SJSA1 (cell line): ENCODE data around the gene APOH. TPM values are rescaled to one million over a fixed set of nuclear protein-coding genes. Genes with fewer than 3 reads are reported as not detected.

Experiments used
- DNase-seq, 2 experiments: peaks; one replicate each; pipeline ENCODE4 v3.0.0-alpha.2; 2015 to 2020; ENCODE audit warnings: low spot score in 2 of 2, low read depth in 1 of 2
- H3K27ac ChIP-seq: fragments of 250-450 bp; sonication (Bioruptor Pico); 2 replicates; pipeline ENCODE4 v1.5.1; 2020; ENCODE audit warnings: mild to moderate bottlenecking, moderate library complexity
- H3K27me3 ChIP-seq: fragments of 250-450 bp; sonication (Bioruptor Pico); replicated peaks from 2 replicates; pipeline ENCODE4 v1.5.1; 2020; ENCODE audit warnings: mild to moderate bottlenecking, moderate library complexity
- H3K36me3 ChIP-seq: fragments of 250-450 bp; sonication (Bioruptor Pico); 2 replicates; pipeline ENCODE4 v1.5.1; 2020; ENCODE audit warnings: mild to moderate bottlenecking
- H3K4me1 ChIP-seq: fragments of 250-450 bp; sonication (Bioruptor Pico); replicated peaks from 2 replicates; pipeline ENCODE4 v1.6.1; 2021; ENCODE audit warnings: mild to moderate bottlenecking
- H3K4me3 ChIP-seq: fragments of 250-450 bp; sonication (Bioruptor Pico); 2 replicates; pipeline ENCODE4 v1.5.1; 2020; ENCODE audit warnings: mild to moderate bottlenecking
- H3K9me3 ChIP-seq: fragments of 250-450 bp; sonication (Bioruptor Pico); replicated peaks from 2 replicates; pipeline ENCODE4 v1.5.1; 2020; ENCODE audit warnings: mild to moderate bottlenecking
- total RNA-seq: library from RNA; depleted of rRNA; stranded (reverse); fragments of >200 nt; shearing (Covaris generic); gene quantifications from 2 replicates; pipeline ENCODE4 v1.2.3, GENCODE V29; 2014; rRNA removed

APOH gene, protein sequence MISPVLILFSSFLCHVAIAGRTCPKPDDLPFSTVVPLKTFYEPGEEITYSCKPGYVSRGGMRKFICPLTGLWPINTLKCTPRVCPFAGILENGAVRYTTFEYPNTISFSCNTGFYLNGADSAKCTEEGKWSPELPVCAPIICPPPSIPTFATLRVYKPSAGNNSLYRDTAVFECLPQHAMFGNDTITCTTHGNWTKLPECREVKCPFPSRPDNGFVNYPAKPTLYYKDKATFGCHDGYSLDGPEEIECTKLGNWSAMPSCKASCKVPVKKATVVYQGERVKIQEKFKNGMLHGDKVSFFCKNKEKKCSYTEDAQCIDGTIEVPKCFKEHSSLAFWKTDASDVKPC
- not detected in 2 replicates for total RNA-seq

DNA sequence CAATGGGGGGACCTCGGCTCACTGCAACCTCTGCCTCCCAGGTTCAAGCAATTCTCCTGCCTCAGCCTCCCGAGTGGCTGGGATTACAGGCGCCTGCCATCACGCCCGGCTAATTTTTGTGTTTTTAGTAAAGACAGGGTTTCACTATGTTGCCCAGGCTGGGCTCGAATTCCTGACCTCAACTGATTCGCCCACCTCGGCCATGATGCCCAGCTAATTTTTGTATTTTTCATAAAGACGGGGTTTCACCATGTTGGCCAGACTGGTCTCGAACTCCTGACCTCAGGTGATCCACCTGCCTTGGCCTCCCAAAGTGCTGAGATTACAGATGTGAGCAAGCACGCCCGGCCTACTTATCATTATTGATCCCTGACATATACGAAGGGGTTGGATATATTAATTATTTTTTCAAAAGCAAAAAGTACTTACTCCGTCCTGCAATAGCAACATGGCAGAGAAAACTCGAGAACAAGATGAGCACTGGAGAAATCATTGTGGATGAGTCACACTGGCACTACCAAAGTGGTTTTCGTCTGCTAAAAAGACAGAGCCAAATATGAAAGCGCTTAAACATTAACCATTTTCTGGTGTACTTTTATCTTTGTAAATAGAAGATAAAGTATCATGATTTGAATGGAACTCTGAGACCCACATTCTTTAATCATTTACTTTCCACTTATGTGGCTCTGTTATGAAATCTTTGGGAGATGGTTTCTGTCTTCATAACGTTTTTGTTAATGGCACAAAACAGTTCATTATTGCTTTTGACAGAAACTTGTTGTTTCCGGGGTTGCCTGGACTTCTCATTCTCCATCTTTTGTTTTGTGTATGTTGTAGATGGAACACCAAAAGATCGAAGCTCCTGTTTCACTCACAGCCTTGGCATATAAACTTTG lies at the start of gene APOH:
Gene APOH, minus strand, starts transcription at position 529 of the 896 bp plus-strand sequence. Its CDS starts 36 bp downstream, at position 493.
- Histone ChIP-seq H3K4me1 (no peaks in the 10 kb centered on the region), H3K27me3 (peaks cover 3% of the 10 kb centered on the region), H3K9me3 (no peaks in the 10 kb centered on the region), H3K27ac (no peak within 1 kb of the TSS), H3K4me3 (no peak within 1 kb of the TSS), H3K36me3 (no peaks in the 10 kb centered on the region)
- DNase-seq, result no peak

DNA sequence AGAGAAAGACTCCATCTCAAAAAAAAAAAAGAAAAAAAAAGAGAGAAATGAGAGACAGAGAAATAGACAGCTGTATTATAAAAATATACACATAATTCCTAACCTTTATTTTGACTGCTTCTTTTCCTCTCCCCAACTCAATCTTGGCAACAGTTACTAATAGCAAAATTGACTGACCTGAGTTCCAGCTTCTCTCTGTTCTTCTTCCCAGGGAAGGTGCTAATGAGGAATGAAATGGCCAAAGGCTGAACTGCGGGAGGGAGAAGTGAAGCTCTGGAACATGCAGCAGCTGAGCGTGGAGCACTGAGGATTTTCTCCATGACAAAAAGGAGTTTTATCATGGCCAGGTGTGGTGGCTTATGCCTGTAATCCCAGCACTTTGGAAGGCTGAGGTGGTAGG lies 48.0 kb upstream of the APOH start:
- Histone ChIP-seq H3K27me3 (no peaks in the 10 kb centered on the region), H3K4me1 (peaks cover 56% of the 10 kb centered on the region), H3K4me3 (no peak overlapping the region), H3K9me3 (no peaks in the 10 kb centered on the region), H3K27ac (no peak overlapping the region), H3K36me3 (no peaks in the 10 kb centered on the region)
- DNase-seq, result no peak

DNA sequence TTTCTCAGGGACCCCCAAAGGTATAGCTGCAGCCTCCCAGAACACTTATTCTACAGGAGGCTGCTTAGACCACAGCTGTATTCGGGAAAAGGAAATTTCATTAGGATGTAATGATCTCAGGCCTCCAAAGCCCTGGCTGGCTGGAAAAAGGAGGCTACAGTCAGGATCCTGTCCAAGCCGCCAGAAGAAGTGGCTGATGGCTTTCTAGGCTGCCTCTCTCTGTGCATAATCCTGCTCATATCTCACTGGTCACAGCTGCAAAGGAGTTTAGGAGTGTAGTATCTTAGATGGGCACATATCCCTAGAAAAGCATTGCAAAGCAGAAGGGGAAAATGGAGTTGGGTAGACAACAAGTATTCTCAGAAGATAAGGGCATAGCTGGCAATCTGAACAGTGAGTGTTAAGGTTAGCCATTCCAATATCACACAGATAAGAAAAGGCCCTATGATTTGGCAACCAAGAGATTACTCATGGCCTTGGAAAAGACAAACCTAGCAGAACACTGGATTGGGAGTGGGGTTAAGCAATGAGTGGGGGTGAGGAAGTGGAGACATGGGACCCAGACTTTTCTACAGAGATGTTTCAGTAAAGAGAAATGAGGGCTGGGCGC lies 47.2 kb upstream of the APOH start:
- H3K27ac ChIP-seq, result peak overlapping the region; percentile 41
- peak in 1 of 2 experiments; percentile 38 for DNase-seq
- H3K4me3 ChIP-seq, result no peak overlapping the region
- H3K36me3 ChIP-seq, result no peaks in the 10 kb centered on the region
- H3K9me3 ChIP-seq, result no peaks in the 10 kb centered on the region
- H3K27me3 ChIP-seq, result no peaks in the 10 kb centered on the region
- peaks cover 53% of the 10 kb centered on the region for H3K4me1 ChIP-seq

- peaks cover 50% of the 10 kb centered on the region for H3K4me1 ChIP-seq
- no peaks in the 10 kb centered on the region for H3K27me3 ChIP-seq
- no peaks in the 10 kb centered on the region for H3K9me3 ChIP-seq
- peak; percentile 99 for DNase-seq
- H3K4me3 ChIP-seq, result no peak overlapping the region
- no peaks in the 10 kb centered on the region for H3K36me3 ChIP-seq
- peak overlapping the region; percentile 41 for H3K27ac ChIP-seq
Observed at GRCh38 chr17:66275651-66276050, 46.4 kb upstream of the APOH start.

DNA sequence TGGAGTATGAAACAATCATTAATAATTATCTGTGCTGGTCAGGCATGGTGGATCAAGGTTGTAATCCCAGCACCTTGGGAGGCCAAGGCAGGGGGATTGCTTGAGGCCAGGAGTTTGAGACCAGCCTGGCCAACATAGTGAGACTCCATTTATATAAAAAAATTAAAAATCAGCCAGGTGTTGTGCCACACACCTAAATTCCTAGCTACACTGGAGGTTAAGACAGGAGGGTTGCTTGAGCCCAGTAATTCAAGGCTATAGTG lies 44.3 kb upstream of the APOH start:
- Histone ChIP-seq H3K9me3 (no peaks in the 10 kb centered on the region), H3K4me1 (peaks cover 56% of the 10 kb centered on the region), H3K27ac (peak overlapping the region; percentile 38), H3K27me3 (no peaks in the 10 kb centered on the region), H3K36me3 (no peaks in the 10 kb centered on the region), H3K4me3 (no peak overlapping the region)
- DNase-seq, result no peak

DNA sequence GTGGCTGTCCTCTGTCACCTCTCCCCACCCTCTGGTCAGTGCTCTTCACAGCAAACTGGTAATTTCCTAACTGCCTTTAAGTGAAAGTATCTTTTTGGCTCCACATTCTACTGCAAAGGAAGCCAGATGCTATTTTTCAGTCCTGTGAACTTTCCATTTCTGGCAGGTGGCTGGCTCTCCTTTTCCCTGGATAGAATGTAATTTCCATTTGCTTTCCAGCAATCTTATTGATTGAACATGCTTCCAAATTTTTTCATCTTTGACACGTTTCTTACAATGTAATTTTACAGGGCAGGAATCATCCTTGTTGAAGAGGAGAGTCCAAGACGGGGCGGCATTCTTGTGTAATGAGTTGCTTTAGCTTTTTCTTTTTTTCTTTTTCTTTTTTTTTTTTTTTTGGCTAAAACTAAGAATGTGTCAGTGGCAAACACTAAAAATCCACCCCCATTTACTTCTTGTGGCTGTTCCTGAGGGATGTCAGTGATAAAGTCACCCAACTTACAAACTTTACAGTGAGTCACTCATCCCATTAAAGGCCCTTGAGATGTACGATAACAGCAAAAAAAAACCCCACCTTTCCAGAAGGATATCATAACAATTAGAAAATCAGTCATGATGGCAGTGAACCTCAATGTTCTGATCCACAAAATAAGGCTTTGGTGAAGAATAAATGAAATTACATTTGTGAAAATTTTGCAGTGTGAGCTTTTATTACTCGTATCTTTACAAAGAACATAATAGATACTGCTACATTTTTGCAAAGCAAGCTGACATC lies 43.8 kb upstream of the APOH start:
- Histone ChIP-seq H3K36me3 (no peaks in the 10 kb centered on the region), H3K27ac (peak overlapping the region; percentile 87), H3K4me3 (0 out of 2 replicates have a peak overlapping the region, but pooled peaks have one; percentile 1), H3K9me3 (no peaks in the 10 kb centered on the region), H3K4me1 (peaks cover 61% of the 10 kb centered on the region), H3K27me3 (no peaks in the 10 kb centered on the region)
- DNase-seq, result peak; percentile 85 to 97

DNA sequence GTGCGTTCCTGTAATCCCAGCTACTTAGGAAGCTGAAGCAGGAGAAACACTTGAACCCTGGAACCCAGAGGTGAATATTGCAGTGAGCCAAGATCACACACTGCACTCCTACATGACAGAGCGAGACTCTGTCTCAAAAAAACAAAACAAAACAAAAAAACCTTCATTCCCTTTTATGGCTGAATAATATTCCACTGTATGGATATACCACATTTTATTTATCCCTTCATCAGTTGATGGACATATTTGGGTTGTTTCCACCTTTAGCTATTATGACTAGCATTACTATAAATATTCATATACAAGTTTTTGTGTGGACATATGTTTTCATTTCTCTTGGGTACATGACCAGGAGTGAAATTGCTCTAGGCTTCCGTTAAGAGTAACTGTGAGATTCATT lies 42.3 kb upstream of the APOH start:
- Histone ChIP-seq H3K4me3 (no peak overlapping the region), H3K36me3 (no peaks in the 10 kb centered on the region), H3K27me3 (no peaks in the 10 kb centered on the region), H3K27ac (0 out of 2 replicates have a peak overlapping the region, but pooled peaks have one; percentile 4), H3K9me3 (no peaks in the 10 kb centered on the region), H3K4me1 (peaks cover 56% of the 10 kb centered on the region)
- no peak for DNase-seq

DNA sequence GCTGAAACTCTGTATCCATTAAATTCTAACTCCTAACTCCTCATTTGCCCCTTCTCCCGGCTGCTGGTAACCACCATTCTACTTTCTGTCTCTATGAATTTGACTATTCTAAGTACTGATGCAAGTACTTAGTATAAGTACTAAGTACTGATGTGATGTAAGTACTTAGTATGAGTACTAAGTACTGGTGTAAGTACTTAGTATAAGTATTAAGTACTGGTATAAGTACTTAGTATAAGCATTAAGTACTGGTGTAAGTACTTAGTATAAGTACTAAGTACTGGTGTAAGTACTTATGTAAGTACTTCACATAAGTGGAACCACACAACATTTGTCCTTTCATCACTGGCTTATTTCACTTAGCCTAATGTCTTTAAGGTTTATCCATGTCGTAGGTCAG lies 40.9 kb upstream of the APOH start:
- no peaks in the 10 kb centered on the region for H3K9me3 ChIP-seq
- DNase-seq, result no peak
- H3K27ac ChIP-seq, result peak overlapping the region; percentile 28
- H3K4me3 ChIP-seq, result no peak overlapping the region
- no peaks in the 10 kb centered on the region for H3K36me3 ChIP-seq
- H3K4me1 ChIP-seq, result peaks cover 47% of the 10 kb centered on the region
- no peaks in the 10 kb centered on the region for H3K27me3 ChIP-seq

DNA sequence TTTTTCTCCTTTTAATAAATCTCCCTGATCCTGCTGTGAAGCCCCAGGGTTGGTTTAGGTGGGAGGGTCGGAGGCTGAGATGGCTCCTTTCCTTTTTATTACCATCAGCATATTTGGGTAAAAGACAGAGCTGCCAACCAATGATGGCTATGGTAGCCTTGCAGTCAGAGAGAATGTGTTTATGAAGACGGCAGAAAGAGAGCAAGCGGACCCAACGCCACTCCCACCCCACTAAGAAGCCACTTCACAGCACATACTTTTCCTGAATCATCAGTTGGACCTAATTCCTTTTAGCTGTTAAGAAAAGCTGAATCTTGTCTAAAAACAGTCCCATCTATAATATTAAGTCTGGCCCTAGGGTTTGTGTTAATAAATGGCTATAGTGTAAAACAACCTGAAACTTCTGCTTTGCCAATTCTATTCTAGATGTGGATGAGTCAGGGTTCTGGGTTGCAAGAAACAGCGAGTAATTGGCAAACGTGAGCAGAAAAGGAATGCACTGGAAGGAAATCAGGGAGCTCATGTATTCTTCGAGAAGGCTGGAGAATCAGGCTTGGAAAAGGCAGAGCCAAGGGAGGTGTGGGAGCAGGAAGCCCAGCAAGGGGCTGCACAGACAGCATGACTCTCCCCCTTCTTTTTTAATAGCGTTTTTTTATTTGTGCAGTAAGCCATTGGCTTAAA lies 39.2 kb upstream of the APOH start:
- H3K4me3 ChIP-seq, result no peak overlapping the region
- H3K27ac ChIP-seq, result peak overlapping the region; percentile 18
- H3K36me3 ChIP-seq, result no peaks in the 10 kb centered on the region
- H3K4me1 ChIP-seq, result peaks cover 30% of the 10 kb centered on the region
- H3K9me3 ChIP-seq, result no peaks in the 10 kb centered on the region
- peak; percentile 59 to 67 for DNase-seq
- no peaks in the 10 kb centered on the region for H3K27me3 ChIP-seq

DNA sequence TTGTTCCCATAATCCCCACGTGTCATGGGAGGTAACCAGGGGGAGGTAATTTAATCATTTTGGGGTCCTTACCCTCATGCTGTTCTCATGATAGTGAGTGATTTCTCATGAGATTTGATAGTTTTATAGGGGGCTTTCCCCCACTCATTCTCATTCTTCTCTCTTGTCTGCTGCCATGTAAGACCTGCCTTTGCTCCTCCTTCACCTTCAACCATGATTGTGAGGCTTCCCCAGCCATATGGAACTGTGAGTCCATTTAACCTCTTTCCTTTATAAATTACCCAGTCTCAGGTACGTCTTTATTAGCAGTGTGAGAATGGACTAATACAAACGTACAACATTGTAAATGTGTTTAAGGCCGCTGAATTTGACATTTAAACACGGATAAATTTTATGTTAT lies 35.5 kb upstream of the APOH start:
- H3K4me1 ChIP-seq, result peaks cover 11% of the 10 kb centered on the region
- H3K4me3 ChIP-seq, result no peak overlapping the region
- no peaks in the 10 kb centered on the region for H3K36me3 ChIP-seq
- H3K9me3 ChIP-seq, result no peaks in the 10 kb centered on the region
- DNase-seq, result no peak
- H3K27me3 ChIP-seq, result no peaks in the 10 kb centered on the region
- no peak overlapping the region for H3K27ac ChIP-seq

- no peak for DNase-seq
- Histone ChIP-seq H3K36me3 (no peaks in the 10 kb centered on the region), H3K27ac (no peak overlapping the region), H3K4me3 (no peak overlapping the region), H3K27me3 (no peaks in the 10 kb centered on the region), H3K4me1 (peaks cover 1% of the 10 kb centered on the region), H3K9me3 (no peaks in the 10 kb centered on the region)
Observed at GRCh38 chr17:66262767-66263166, 33.6 kb upstream of the APOH start.

DNA sequence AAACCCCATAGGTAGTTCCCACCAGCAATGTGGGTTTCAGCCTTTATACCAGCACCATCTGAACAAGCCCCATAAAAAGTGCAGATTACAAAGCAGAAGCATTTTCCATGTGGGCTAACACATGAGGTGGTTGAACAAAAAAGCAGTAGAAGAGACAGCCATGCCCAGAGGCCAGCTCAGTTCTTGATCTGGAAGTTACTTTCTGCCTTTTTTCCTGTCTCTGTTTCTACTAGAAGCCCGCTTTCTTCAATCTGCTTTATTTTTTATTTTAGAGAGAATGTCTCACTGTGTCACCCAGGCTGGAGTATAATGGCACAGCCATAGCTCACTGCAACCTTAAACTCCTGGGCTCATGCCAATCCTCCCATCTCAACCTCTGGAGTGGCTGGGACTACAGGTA lies 31.5 kb upstream of the APOH start:
- no peak overlapping the region for H3K27ac ChIP-seq
- no peaks in the 10 kb centered on the region for H3K27me3 ChIP-seq
- H3K9me3 ChIP-seq, result no peaks in the 10 kb centered on the region
- H3K36me3 ChIP-seq, result no peaks in the 10 kb centered on the region
- no peak for DNase-seq
- no peaks in the 10 kb centered on the region for H3K4me1 ChIP-seq
- no peak overlapping the region for H3K4me3 ChIP-seq

DNA sequence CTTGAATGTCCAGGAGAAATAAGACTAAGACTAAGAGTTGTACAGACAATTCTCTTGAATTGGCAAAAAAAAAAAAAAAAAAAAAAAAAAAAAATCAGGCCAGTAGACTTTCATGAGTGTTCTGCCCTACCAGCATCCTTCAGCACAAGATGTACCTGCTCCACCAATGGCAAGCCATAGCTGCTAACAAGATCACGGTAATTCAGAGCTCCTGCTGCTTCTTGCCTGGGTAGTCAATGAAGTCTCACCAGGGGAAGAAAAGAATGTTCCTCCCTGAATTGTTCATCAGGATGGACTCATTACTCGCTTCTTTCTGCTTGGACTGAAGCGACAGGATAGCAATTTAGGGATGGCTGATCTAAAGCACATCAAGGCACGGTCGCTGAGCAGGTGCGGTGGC lies 31.1 kb upstream of the APOH start:
- no peak overlapping the region for H3K27ac ChIP-seq
- no peaks in the 10 kb centered on the region for H3K4me1 ChIP-seq
- no peak for DNase-seq
- H3K36me3 ChIP-seq, result no peaks in the 10 kb centered on the region
- no peaks in the 10 kb centered on the region for H3K9me3 ChIP-seq
- H3K27me3 ChIP-seq, result no peaks in the 10 kb centered on the region
- no peak overlapping the region for H3K4me3 ChIP-seq
